NCI-H146 (cell line): Measurements from ENCODE around the gene DEFB132.
A peak's percentile ranks its signal among the peaks of the same experiment; 100 is the strongest.

Experiments used
- DNase-seq: peaks from one replicate; lab custom pipeline; 2025; lab: John Stamatoyannopoulos, UW

Gene DEFB132

DNA sequence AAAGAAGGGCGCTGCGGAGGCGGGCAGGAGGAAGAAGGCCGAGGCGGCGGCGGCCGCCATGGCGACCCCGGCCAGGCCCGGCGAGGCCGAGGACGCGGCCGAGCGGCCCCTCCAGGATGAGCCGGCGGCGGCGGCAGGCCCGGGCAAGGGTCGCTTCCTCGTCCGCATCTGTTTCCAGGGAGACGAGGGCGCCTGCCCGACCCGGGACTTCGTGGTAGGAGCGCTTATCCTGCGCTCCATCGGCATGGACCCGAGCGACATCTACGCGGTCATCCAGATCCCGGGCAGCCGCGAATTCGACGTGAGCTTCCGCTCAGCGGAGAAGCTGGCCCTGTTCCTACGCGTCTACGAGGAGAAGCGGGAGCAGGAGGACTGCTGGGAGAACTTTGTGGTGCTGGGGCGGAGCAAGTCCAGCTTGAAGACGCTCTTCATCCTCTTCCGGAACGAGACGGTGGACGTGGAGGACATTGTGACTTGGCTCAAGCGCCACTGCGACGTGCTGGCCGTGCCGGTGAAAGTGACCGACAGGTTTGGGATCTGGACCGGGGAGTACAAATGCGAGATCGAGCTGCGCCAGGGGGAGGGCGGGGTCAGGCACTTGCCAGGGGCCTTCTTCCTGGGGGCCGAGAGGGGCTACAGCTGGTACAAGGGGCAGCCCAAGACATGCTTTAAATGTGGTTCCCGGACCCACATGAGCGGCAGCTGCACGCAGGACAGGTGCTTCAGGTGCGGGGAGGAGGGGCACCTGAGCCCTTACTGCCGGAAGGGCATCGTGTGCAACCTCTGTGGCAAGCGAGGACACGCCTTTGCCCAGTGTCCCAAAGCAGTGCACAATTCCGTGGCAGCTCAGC is 40.6 kb downstream of the DEFB132 start:
- DNase-seq: peak; percentile 84

GRCh38 chr20:298776-299391 is 41.4 kb downstream of the DEFB132 start:
- no peak for DNase-seq

- DNase-seq: no peak
Observed at GRCh38 chr20:300345-300990, 42.9 kb downstream of the DEFB132 start.

GRCh38 chr20:301886-302848 is 44.6 kb downstream of the DEFB132 start:
- no peak for DNase-seq

GRCh38 chr20:305745-306144 is 48.2 kb downstream of the DEFB132 start:
- no peak for DNase-seq

- no peak for DNase-seq
Observed at GRCh38 chr20:308427-309038, 51.0 kb downstream of the DEFB132 start.

DNA sequence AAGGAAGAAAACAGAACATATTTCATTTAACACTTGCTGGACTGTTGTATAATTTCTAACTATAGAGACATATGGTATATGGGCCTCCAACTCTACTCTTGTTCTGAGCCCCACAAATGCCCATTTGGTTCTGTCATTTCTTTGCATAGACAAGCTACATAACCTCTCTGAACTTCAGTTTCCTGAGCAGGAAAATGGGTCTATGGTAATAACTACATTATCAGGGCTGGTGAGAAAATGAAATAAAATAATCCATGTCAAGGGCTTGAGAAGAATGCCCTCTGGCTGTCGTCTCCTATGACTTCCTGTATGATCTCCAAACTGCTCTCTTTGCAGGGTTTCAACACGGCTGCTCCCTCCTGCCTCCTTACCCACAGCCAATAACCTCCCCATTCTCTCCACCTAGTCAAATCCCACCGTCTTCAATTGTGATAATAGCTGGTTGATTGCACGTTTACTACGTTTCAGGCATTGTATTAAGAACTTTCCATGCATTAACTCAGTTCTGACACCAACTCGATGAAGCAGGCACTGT is 51.8 kb downstream of the DEFB132 start:
- peak; percentile 56 for DNase-seq

DNA sequence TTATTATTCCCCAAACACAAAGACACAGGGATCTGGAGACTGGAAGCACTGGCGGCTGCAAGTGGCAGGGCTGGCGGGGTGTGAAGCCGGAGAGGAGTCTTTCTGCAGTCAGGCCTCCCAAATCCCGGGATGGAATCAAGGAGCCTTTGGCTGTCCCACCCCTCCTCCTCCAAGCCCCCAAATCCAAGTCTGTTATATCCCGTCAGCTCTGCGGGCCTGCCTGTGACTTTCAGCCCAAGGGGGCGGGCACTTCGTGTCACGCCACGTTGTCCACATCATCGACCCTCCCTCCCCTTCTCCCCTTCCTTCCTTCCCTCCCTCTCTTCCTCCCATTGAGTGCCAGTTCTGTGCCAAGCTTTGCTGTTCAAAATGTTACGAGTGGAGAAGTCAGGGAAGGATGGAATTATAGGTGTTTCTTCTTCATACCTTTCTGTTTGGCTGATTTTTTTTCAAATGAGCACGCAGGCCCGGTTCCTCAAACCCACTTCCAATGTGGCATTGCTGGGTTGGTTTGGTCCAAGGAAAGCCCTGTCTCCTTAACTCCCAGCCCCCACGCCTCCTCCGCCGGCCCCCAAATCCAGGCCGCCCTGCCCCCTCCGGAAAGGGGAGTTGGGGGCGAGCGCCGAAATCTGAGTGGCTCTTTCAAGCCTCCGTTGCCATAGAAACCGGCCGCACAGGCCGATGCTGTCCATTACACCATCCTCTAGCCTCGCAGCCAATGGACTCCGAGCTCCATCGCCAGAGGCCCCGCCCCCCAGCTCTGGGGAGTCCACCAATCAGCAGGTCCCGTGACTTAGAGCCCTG is 52.5 kb downstream of the DEFB132 start:
- DNase-seq: peak; percentile 100

DNA sequence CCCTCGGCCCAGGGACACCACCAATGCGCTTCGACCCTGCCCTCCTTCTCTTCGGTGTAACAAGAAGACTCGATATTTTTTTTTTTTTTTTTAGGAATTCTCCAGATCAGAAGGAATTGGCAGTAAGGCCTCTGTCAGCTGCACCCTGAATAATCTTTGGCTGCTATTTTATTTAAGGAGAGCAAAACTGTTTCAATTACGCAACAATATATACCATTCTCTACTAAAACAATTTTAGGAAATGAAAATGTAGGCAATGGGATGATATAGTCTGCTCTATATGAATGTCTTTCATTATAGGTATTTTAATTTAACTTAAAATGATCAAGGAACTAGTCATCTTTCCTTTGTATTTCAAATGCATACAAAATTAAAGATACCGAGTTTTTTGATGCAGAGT is 53.1 kb downstream of the DEFB132 start:
- DNase-seq: no peak
